ENCODE data around the gene RBP5.

The RBP5 gene

DNA sequence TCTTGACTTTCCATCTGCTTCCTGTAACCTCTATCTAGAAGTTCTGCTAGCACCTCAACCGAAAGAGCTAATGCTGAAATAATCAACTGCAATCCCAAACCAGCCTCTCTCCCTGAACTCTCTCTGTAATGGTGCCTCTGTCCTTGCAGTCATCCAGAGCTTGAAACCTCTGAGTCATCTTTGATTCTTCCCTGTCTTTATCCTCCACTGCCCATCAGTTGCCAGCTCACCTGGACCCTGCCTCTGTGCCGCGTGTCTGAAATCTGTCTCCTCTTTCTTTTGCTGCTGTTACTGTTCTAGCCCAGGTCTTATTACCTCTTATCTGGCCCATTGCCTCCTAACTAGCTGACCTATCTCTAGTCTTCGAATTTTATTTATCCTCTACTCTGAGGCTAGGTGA is 17.0 kb upstream of the RBP5 start:
- DNase-seq: no peak

- peak; percentile 37 for DNase-seq
Observed at GRCh38 chr12:7144414-7145120, 15.9 kb upstream of the RBP5 start.

DNA sequence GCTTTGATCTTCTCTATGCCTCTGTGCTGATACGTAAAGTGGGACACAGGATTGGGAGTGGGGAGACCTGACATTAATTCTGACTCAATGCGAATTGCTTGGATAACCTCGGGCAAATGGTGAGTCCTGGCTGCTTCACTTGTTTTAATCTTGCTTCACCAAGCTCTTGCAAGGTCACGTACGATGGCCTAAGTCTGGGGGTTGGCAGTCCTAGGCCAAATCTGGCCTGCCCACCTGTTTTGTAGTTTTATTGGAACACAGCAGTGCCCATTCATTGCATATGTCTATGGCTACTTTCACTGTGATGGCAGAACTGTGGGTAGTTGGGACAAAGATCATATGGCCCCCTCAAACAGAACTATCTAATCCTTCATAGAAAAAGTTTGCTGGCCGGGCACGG is 14.9 kb upstream of the RBP5 start:
- DNase-seq: no peak

DNA sequence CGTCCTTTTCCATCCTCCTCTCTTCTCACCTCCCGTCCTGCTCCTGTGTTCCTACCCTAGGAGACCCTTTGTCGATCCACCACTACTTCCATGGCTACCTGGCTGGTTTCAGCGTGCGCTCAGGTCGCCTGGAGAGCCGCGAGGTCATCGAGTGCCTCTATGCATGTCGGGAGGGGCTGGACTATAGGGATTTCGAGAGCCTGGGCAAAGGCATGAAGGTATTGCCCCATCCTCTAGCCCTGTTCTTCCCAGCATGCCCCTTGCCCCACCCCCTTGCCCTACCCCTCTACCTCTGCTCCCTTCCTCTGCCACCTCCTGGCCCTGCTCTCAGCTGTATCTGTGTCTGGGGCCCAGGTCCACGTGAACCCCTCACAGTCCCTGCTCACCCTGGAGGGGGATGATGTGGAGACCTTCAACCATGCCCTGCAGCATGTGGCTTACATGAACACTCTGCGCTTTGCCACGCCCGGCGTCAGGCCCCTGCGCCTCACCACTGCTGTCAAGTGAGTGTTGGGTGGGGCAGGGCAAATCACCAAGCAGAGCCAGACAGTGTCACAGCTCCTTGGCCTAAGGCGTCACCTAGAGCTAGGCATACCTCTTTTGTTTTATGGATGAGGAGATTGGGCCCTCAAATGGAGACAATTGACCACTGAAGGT is 14.2 kb upstream of the RBP5 start:
- no peak for DNase-seq

GRCh38 chr12:7142056-7142644 is 13.5 kb upstream of the RBP5 start:
- peak; percentile 51 for DNase-seq

DNA sequence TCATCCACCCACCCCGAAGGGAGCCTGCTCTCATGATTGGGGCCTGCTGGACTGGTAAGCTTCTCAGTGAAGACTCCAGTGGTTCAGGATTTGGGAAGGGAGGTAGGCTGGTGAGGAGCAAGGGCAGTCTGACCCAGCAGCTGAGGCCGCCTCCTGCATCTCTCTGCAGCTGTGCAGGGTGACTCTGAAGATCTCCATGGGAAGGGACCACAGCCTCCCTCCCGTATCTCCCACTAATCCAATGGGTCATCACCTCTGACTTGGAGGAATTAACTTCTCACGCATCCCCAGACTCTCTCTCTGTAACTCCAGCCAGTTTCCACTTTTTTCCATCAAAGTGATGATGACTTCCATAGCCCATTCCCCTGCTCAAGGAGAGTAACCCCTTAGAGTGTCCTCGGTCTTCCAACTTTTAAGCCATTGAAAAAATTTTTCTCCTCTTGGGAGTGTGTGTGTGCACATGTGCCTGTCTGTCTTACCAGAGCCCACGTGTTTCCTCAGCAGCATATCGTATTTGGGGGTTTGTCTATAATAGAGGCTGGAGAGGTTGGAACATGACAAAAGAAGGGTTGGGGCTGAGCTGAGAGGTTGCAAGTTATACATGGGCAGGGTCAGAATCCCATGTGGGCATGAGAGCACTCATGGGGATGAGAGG is 12.8 kb upstream of the RBP5 start:
- no peak for DNase-seq

- no peak for DNase-seq
Observed at GRCh38 chr12:7139200-7139599, 10.5 kb upstream of the RBP5 start.

- DNase-seq: no peak
Observed at GRCh38 chr12:7137908-7138307, 9.2 kb upstream of the RBP5 start.

- no peak for DNase-seq
Observed at GRCh38 chr12:7136676-7137075, 8.0 kb upstream of the RBP5 start.

DNA sequence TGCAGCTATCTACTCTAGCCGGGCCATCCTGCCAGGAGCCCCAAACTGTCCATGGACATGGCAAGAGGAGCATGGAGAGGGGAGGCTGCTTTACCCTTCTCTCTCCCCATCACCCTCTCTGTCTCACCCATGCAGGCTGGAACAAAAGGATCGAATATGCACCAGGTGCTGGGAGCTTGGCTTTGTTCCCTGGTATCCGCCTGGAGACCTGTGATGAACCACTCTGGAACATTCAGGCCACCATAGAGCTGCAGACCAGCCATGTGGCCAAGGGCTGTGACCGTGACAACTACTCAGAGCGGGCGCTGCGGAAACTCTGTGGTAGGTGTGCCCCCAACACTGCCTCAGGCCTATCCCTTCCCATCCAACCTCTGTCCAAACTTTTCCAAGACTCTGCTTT is 7.4 kb upstream of the RBP5 start:
- DNase-seq: no peak

- DNase-seq: no peak
Observed at GRCh38 chr12:7134396-7135166, 5.9 kb upstream of the RBP5 start.

GRCh38 chr12:7131502-7131866 is 2.8 kb upstream of the RBP5 start:
- no peak for DNase-seq

DNA sequence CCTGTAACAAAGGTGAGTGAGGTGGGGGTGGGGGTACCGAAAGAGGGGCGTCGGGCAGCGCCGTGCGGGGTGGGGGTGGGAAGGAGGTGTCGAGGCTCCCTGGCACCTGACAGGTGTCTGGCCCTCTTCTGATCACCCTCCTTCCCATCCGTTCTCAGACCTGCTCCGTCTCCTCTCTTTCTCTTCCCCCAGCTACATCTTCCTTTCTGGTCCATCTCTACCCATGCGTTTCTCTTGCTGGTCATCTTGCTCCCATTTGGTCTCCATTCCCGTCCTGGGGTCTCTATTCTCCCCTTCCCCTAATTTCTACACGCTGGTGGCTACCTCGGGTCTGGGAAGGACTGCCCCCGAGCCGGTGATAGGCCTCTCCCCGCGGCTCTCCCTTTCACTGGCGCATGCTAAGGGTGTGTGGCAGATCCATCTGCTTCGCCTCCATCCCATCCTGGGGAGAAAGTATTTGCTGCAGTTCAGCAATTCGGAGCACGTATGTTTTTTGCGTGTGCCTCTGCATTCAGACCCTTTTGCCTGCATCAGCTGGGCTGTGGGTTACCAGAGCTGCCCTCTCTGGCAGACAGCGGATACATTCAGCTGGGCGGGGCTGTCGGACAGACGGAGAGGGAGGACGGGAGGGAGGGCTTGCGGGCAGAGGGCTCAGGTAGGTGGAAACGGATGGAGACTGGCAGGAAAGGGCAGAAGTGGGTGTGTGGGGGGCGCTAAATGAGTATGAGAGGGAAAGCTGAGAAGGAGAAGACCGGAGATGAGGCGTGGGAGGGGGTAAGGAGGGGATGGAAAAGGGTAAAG is 2.2 kb upstream of the RBP5 start:
- peak; percentile 44 for DNase-seq

GRCh38 chr12:7129872-7130691 is 1.4 kb upstream of the RBP5 start, which contains the start of gene CLSTN3:
Gene CLSTN3, plus strand, starts transcription at chr12:7130371. Its CDS starts 278 bp downstream, at chr12:7130649.
- DNase-seq: peak; percentile 70

- no peak for DNase-seq
Observed at GRCh38 chr12:7129287-7129871, 690 bp upstream of the RBP5 start.

DNA sequence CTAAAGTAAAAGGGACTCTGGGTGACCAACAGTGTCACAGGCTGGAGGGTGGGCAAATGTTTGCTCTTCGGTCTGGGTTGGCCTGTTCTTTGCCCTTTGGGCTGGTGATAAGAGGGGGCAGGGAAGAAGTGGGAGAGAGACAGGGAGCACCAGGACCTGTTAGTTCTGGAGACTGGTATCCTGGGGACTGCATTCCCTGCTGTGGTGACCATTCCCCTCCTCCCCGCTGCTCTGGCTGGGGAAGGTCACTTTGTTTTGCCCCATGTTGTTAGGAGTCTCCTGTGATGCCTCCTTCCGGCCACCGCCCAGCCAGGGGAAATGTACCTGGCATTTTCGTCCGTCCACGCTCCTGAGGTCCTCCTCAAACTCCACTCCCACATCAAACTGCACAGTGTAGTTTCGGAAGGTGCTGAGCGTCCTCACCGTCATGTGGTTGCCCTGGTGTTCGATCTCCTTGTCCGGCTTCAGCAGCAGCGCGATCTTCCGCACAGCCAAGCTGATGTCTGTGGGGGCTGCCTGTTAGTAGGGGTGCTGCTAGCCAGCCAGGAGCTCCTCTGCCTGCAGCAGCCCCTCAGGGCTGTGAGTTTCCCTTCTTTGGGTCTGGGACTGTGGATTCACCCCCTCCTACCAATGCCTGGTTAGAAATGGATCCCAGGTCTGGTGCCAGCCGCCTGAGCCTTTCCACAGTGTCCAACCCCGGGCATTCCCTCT is 618 bp downstream of the RBP5 start:
- no peak for DNase-seq

- no peak for DNase-seq
Observed at GRCh38 chr12:7125632-7126227, 3.0 kb downstream of the RBP5 start.

DNA sequence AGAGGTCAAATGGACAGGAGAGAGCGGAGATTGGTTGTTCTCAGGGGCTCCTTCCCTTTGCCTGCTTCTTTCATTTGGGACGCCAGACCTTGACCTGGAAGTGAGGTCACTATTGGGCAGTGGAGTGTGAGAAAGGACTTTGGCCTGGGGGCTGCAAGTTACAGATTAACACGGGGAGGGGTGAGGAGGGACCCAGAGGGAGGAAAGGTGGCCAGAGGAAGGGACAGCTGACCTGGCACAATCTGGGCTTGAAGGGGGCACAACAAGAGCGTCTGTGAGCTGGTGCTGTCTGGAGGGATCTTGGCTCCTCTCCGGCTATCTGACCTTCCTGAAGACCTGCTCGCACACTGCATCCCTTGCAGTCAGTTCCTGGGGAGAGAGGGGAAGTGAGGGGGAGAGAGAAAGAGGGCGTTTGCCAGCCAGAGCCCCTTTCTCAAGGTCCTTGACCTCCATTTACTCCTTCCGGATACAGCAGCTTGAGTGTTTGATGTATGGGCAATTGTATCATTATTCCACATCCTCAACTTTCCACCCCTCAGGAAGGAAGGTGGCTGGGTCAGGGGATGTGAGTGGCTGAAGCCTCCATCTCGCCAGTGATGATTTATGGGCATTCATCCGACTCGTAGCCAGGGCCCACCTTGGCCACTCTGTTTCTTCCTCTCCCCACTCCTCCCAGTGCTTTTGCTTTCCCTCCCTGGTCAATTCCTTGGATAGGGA is 4.7 kb downstream of the RBP5 start:
- DNase-seq: no peak

All from fibroblast of skin of back (primary cell).